ENCODE results near the gene ELAC1. TPM values are rescaled to one million over a fixed set of nuclear protein-coding genes. Genes with fewer than 3 reads are reported as not detected.

The ELAC1 gene
- 9.7 and 14.0 TPM in 2 replicates for total RNA-seq

DNA sequence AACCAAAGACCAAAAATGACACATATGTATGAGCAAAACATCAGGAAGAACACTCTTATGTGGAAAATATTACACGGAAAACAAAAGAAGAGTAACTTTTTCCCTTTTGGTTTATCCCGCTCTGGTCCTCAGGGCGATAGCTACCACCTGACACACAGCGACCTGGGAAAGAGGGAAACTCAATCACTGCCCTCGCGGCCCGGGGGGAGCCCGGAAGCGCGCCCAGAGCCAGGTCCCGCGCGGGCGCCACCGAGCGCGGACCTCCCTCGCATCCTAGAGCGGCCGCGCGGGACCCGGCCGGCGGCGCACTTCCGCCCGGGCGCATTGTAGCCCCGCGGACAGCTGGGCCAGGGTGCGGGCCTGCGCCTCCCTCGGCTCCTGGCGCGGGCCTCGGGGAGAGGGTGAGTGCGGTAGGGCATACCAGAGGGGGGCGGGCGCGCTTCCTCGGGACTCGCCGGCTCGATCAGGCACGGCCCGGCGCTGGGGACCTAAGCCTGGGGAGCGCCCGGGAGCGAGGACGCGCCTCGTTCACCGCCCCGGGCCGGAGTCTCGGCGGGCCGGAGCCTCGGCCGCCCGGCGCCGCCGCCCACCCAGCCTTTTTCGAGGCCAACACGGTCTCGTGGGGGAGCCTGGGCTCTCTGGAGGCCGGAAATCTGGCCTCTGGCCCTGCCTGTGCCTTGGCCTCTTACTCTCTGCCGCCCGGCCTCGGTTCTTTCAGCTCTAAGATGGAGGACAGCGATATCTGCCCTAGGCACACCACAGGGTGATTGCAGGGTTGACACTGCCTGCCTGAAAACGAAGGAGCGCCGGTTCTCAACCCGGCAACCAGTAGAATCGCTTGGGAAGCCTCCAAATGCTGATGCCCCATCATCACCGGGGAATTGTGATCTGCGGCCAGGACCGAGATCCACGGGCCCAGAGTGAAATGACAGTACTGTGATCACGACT is at the start of gene ELAC1:
TSS of gene ELAC1 (plus strand) at position 327 of the 948 bp plus-strand sequence. CDS start 6,365 bp downstream, outside the sequence.
- ATAC-seq (ENCODE audit: low read depth), result peak; percentile 95
- peaks cover 2% of the 10 kb centered on the region for H3K36me3 Mint-ChIP-seq (ENCODE audit: low read depth)
- peaks cover 10% of the 10 kb centered on the region for H3K9me3 Mint-ChIP-seq
- peak; percentile 75 for DNase-seq
- peak within 1 kb of the TSS; percentile 89 for H3K27ac Mint-ChIP-seq
- H3K4me1 Mint-ChIP-seq, result peaks cover 11% of the 10 kb centered on the region
- ChIA-PET POLR2A (interaction anchor here (0.6 to 3.3 kb wide), 19 partner anchors 9 to 229 kb away, joined by 3 to 62 read pairs (median 5); partner anchors contain the start of genes ME2, MEX3C and SMAD4), CTCF (interaction anchor here (0.8 to 1.7 kb wide), 2 partner anchors 62 to 83 kb away, joined by 3 to 7 read pairs; partner anchors contain the start of gene SMAD4)
- no peak for TF ChIP-seq CTCF (IDR thresholded peaks at IDR 0.05)
- no peaks in the 10 kb centered on the region for H3K27me3 Mint-ChIP-seq
- intact Hi-C loops (cut with micrococcal nuclease), result loop anchor here (1.0 to 5.0 kb wide), 8 partner anchors 19 to 1476 kb away; partner anchors contain the start of genes CXXC1, ME2, MEX3C and MRO
- peak within 1 kb of the TSS; percentile 92 for H3K4me3 Mint-ChIP-seq

DNA sequence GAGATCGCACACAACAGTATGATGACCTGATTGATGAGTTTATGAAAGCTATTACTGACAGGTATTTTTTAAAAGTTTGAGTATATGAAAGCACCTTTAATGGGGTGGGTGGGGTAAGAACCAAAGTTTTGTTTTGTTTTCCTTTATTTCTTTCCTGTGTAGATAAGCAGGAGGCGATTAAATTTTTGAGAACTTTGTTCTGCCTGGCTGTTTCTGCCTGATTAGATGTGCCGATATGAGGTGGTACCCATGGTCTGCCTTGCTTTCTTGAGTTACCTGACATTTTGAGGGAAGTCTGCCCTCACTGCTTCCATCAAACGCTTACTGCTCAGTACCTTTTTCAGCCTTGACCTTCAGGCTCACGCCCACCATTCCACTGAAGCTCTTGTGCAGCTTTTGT is 49.7 kb upstream of the ELAC1 start:
- no peaks in the 10 kb centered on the region for H3K27me3 Mint-ChIP-seq
- no peak for DNase-seq
- ChIA-PET POLR2A (no interaction called here), CTCF (no interaction called here)
- no peak for TF ChIP-seq CTCF (IDR thresholded peaks at IDR 0.05)
- intact Hi-C loops (cut with micrococcal nuclease), result loop anchor here (5.0 kb wide), 1 partner anchor 96 kb away; the partner anchor contains the start of gene MRO
- no peak overlapping the region for H3K4me3 Mint-ChIP-seq
- no peak overlapping the region for H3K27ac Mint-ChIP-seq
- no peaks in the 10 kb centered on the region for H3K4me1 Mint-ChIP-seq
- H3K9me3 Mint-ChIP-seq, result no peaks in the 10 kb centered on the region
- ATAC-seq (ENCODE audit: low read depth), result no peak
- peaks cover 78% of the 10 kb centered on the region for H3K36me3 Mint-ChIP-seq (ENCODE audit: low read depth)

- H3K36me3 Mint-ChIP-seq (ENCODE audit: low read depth), result peaks cover 90% of the 10 kb centered on the region
- H3K4me1 Mint-ChIP-seq, result no peaks in the 10 kb centered on the region
- intact Hi-C loops (cut with micrococcal nuclease), result no loop called here
- H3K27ac Mint-ChIP-seq, result no peak overlapping the region
- DNase-seq (no peak), ATAC-seq (ENCODE audit: low read depth) (no peak)
- H3K9me3 Mint-ChIP-seq, result peaks cover 6% of the 10 kb centered on the region
- H3K4me3 Mint-ChIP-seq, result no peak overlapping the region
- CTCF ChIA-PET, result no interaction called here
- H3K27me3 Mint-ChIP-seq, result no peaks in the 10 kb centered on the region
- no peak for TF ChIP-seq CTCF (IDR thresholded peaks at IDR 0.05)
- POLR2A ChIA-PET, result no interaction called here
These were observed 43.5 kb upstream of the ELAC1 start for GRCh38 chr18:50924372-50924771.

- Mint-ChIP-seq H3K4me3 (no peak overlapping the region), H3K36me3 (ENCODE audit: low read depth) (peaks cover 77% of the 10 kb centered on the region), H3K27me3 (no peaks in the 10 kb centered on the region), H3K27ac (no peak overlapping the region), H3K9me3 (peaks cover 6% of the 10 kb centered on the region), H3K4me1 (no peaks in the 10 kb centered on the region)
- ATAC-seq (ENCODE audit: low read depth) (no peak), DNase-seq (no peak)
- CTCF ChIA-PET, result no interaction called here
- intact Hi-C loops (cut with micrococcal nuclease), result no loop called here
- TF ChIP-seq CTCF (IDR thresholded peaks at IDR 0.05), result no peak
- POLR2A ChIA-PET, result no interaction called here
These were observed 41.3 kb upstream of the ELAC1 start for GRCh38 chr18:50926521-50926920.

DNA sequence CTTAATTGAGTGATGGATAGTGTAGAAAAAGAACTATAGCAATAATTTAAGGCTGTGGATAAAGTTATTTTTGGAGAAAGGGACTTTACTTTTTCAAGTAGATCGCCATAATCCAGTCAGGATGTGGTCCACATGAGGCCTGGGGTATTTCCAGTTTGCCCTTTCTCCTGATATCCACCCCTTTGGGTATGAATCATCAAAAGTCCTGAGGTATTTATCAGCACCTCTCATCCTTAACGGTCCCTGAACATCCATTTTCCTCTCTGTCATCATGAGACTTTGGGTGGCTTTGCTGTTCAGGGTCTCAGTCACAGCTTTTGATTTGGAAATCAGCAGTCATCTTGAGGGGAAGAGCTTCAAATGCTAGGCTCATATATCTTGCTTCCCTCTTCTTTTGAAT is 39.3 kb upstream of the ELAC1 start:
- peaks cover 69% of the 10 kb centered on the region for H3K36me3 Mint-ChIP-seq (ENCODE audit: low read depth)
- H3K4me3 Mint-ChIP-seq, result no peak overlapping the region
- intact Hi-C loops (cut with micrococcal nuclease), result no loop called here
- H3K9me3 Mint-ChIP-seq, result peaks cover 6% of the 10 kb centered on the region
- ATAC-seq (ENCODE audit: low read depth) (no peak), DNase-seq (no peak)
- H3K4me1 Mint-ChIP-seq, result no peaks in the 10 kb centered on the region
- no peaks in the 10 kb centered on the region for H3K27me3 Mint-ChIP-seq
- POLR2A ChIA-PET, result no interaction called here
- CTCF ChIA-PET, result no interaction called here
- no peak for TF ChIP-seq CTCF (IDR thresholded peaks at IDR 0.05)
- H3K27ac Mint-ChIP-seq, result no peak overlapping the region
